Gastrocnemius medialis (tissue), 4 donors: ENCODE data around the gene ADAMTS15.

ENCODE experiments used
- POLR2A ChIP-seq, 2 donors: fragments of 450-650 bp; IDR thresholded peaks; one replicate each; pipeline ENCODE4 v1.6.1; 2017; ENCODE audit warnings: antibody characterized with exemption in 2 of 2, mild to moderate bottlenecking in 2 of 2, moderate library complexity in 2 of 2
- TF ChIP-seq, protein P1 (sequence below), 5 experiments: fragments of 450-650 bp in 3 of 5; fragments of 200-600 bp in 2 of 5; sonication (generic) in 2 of 5; IDR thresholded peaks in 4 of 5; conservative IDR thresholded peaks in 1 of 5; 1 replicate in 4 of 5; 2 replicates in 1 of 5; pipeline ENCODE4 v1.5.1; 2016 to 2019; ENCODE audit warnings: antibody characterized with exemption in 5 of 5, mild to moderate bottlenecking in 3 of 5, moderate library complexity in 3 of 5

DNA sequence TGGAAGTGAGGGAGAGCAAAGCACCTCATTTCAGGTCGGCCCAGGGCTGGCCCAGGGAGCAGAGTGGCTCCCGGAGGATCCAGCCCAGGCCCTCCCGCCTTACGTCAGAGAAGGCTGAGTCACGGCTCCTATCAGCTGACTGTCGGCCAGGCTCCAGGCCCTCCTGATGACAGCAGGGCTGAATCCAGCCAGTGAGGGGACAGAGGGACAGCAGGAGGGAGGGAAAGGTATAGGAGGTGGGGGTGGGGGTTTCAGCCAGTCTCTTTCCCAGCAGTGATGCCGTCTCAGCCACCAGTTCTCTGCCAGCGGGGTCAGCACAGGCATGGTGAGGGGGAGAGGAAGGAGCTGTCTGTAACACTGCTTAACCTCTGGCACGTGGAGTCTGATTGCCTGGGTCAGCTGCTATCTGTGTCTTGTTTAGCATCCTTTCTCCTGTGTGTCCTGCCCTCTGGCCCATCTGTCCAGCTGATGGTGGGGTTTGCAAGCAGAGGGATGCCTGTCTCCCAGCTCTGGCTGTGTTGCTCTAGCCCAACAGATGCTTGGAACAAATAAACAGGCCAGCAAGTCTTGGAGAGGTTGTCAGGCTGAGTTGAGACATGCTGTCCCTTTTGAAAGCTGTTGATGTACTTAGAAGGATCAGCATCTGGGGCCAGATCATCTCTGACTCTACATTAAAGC, 74.0 kb downstream of the ADAMTS15 start:
- TF ChIP-seq, protein P1, sequence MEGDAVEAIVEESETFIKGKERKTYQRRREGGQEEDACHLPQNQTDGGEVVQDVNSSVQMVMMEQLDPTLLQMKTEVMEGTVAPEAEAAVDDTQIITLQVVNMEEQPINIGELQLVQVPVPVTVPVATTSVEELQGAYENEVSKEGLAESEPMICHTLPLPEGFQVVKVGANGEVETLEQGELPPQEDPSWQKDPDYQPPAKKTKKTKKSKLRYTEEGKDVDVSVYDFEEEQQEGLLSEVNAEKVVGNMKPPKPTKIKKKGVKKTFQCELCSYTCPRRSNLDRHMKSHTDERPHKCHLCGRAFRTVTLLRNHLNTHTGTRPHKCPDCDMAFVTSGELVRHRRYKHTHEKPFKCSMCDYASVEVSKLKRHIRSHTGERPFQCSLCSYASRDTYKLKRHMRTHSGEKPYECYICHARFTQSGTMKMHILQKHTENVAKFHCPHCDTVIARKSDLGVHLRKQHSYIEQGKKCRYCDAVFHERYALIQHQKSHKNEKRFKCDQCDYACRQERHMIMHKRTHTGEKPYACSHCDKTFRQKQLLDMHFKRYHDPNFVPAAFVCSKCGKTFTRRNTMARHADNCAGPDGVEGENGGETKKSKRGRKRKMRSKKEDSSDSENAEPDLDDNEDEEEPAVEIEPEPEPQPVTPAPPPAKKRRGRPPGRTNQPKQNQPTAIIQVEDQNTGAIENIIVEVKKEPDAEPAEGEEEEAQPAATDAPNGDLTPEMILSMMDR (IDR thresholded peaks at IDR 0.05 in 4 of 5, conservative IDR thresholded peaks at IDR 0.05 in 1 of 5), result no peak
- peak; percentile 45 to 57 for TF ChIP-seq POLR2A (IDR thresholded peaks at IDR 0.05)
